ENCODE data around the gene UBE2V1. TPM values are rescaled to one million over a fixed set of nuclear protein-coding genes. Genes with fewer than 3 reads are reported as not detected.

UBE2V1 gene
- total and polyA plus RNA-seq, 2 of the 13 experiments (the other 11 are each of a cell fraction or from before 2014, with no cell fraction given), result 81.3 to 132 TPM

GRCh38 chr20:50112512-50113419 lies at the start of gene UBE2V1 (continued):
- TF ChIP-seq, protein P1, sequence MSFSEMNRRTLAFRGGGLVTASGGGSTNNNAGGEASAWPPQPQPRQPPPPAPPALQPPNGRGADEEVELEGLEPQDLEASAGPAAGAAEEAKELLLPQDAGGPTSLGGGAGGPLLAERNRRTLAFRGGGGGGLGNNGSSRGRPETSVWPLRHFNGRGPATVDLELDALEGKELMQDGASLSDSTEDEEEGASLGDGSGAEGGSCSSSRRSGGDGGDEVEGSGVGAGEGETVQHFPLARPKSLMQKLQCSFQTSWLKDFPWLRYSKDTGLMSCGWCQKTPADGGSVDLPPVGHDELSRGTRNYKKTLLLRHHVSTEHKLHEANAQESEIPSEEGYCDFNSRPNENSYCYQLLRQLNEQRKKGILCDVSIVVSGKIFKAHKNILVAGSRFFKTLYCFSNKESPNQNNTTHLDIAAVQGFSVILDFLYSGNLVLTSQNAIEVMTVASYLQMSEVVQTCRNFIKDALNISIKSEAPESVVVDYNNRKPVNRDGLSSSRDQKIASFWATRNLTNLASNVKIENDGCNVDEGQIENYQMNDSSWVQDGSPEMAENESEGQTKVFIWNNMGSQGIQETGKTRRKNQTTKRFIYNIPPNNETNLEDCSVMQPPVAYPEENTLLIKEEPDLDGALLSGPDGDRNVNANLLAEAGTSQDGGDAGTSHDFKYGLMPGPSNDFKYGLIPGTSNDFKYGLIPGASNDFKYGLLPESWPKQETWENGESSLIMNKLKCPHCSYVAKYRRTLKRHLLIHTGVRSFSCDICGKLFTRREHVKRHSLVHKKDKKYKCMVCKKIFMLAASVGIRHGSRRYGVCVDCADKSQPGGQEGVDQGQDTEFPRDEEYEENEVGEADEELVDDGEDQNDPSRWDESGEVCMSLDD (CRISPR knock-in tag; IDR thresholded peaks at IDR 0.05; ENCODE audit: borderline replicate concordance), result peak; percentile 66
- peak; percentile 80 for TF ChIP-seq ZFP37 (CRISPR knock-in tag; IDR thresholded peaks at IDR 0.05; ENCODE audit: borderline replicate concordance)
- TF ChIP-seq GATA4 (IDR thresholded peaks at IDR 0.05; ENCODE audit: borderline replicate concordance, low read depth), result peak; percentile 89
- no peak for TF ChIP-seq REXO4 (CRISPR knock-in tag; IDR thresholded peaks at IDR 0.05; ENCODE audit: borderline replicate concordance)
- TF ChIP-seq ZBTB49 (CRISPR knock-in tag; IDR thresholded peaks at IDR 0.05; ENCODE audit: borderline replicate concordance), result no peak
- no peak for TF ChIP-seq RCOR2 (CRISPR knock-in tag; IDR thresholded peaks at IDR 0.05)
- no peak; the same call in none of the 2 replicates for TF ChIP-seq FOXC1 (CRISPR knock-in tag; IDR thresholded peaks at IDR 0.05; ENCODE audit: borderline replicate concordance)
- TF ChIP-seq ZSCAN30 (CRISPR knock-in tag; IDR thresholded peaks at IDR 0.05), result no peak; the same call in 1 of the 2 replicates
- TF ChIP-seq HDAC1 (CRISPR knock-in tag; IDR thresholded peaks at IDR 0.05), result peak; percentile 72
- no peak for TF ChIP-seq SRF (IDR thresholded peaks at IDR 0.05; ENCODE audit: low read depth, low read length)
- TF ChIP-seq ZNF251 (CRISPR knock-in tag; IDR thresholded peaks at IDR 0.05), result peak; percentile 85; the same call in 1 of the 2 replicates
- TF ChIP-seq ZNF709 (CRISPR knock-in tag; IDR thresholded peaks at IDR 0.05), result no peak
- TF ChIP-seq HOXA5 (CRISPR knock-in tag; IDR thresholded peaks at IDR 0.05), result peak; percentile 69
- TF ChIP-seq ZNF577 (CRISPR knock-in tag; IDR thresholded peaks at IDR 0.05; ENCODE audit: borderline replicate concordance, low read depth), result peak; percentile 43; the same call in 1 of the 2 replicates
- no peak for TF ChIP-seq ADNP (CRISPR knock-in tag; IDR thresholded peaks at IDR 0.05)
- no peak for TF ChIP-seq SETDB1 (CRISPR knock-in tag; IDR thresholded peaks at IDR 0.05; ENCODE audit: borderline replicate concordance)
- peak; percentile 92 for TF ChIP-seq GABPB1 (CRISPR knock-in tag; IDR thresholded peaks at IDR 0.05)
- 0 out of 2 replicates have a peak, but pooled peaks have one; percentile 66 for TF ChIP-seq SNAPC5 (CRISPR knock-in tag; IDR thresholded peaks at IDR 0.05; ENCODE audit: borderline replicate concordance)
- peak; percentile 67 for TF ChIP-seq GATAD2A (CRISPR knock-in tag; IDR thresholded peaks at IDR 0.05)
- 0 out of 2 replicates have a peak, but pooled peaks have one; percentile 25 for TF ChIP-seq ARHGAP35 (CRISPR knock-in tag; IDR thresholded peaks at IDR 0.05; ENCODE audit: borderline replicate concordance)
- 0 out of 2 replicates have a peak, but pooled peaks have one; percentile 10 for TF ChIP-seq PITX1 (CRISPR knock-in tag; IDR thresholded peaks at IDR 0.05)
- TF ChIP-seq, protein P2, sequence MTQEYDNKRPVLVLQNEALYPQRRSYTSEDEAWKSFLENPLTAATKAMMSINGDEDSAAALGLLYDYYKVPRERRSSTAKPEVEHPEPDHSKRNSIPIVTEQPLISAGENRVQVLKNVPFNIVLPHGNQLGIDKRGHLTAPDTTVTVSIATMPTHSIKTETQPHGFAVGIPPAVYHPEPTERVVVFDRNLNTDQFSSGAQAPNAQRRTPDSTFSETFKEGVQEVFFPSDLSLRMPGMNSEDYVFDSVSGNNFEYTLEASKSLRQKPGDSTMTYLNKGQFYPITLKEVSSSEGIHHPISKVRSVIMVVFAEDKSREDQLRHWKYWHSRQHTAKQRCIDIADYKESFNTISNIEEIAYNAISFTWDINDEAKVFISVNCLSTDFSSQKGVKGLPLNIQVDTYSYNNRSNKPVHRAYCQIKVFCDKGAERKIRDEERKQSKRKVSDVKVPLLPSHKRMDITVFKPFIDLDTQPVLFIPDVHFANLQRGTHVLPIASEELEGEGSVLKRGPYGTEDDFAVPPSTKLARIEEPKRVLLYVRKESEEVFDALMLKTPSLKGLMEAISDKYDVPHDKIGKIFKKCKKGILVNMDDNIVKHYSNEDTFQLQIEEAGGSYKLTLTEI (CRISPR knock-in tag; conservative IDR thresholded peaks at IDR 0.05), result no peak
- peak; percentile 58 for TF ChIP-seq KAT7 (CRISPR knock-in tag; IDR thresholded peaks at IDR 0.05; ENCODE audit: borderline replicate concordance)
